ENCODE data around the gene VSX2.

GRCh38 chr14:74267588-74267987 is 28.3 kb downstream of the VSX2 start:
- TF ChIP-seq GATA2 (IDR thresholded peaks at IDR 0.05; ENCODE audit: low read depth, low read length): no peak
- no peak for TF ChIP-seq GATA3 (IDR thresholded peaks at IDR 0.05; ENCODE audit: low read depth, low read length)
